Measurements from ENCODE around the gene GDI1.

The GDI1 gene

GRCh38 chrX:154404625-154405192, 32.2 kb upstream of the GDI1 start:
- TF ChIP-seq CTCF (conservative IDR thresholded peaks at IDR 0.05; ENCODE audit: low read depth, low read length), result no peak
- H3K4me3 ChIP-seq (ENCODE audit: low read length), result no peak overlapping the region
- no peak for DNase-seq (ENCODE audit: low read depth)

GRCh38 chrX:154408659-154409221, 28.2 kb upstream of the GDI1 start:
- TF ChIP-seq CTCF (conservative IDR thresholded peaks at IDR 0.05; ENCODE audit: low read depth, low read length), result no peak
- H3K4me3 ChIP-seq (ENCODE audit: low read length), result peak overlapping the region; percentile 30
- DNase-seq (ENCODE audit: low read depth), result no peak

- DNase-seq (ENCODE audit: low read depth), result peak; percentile 82
- no peak for TF ChIP-seq CTCF (conservative IDR thresholded peaks at IDR 0.05; ENCODE audit: low read depth, low read length)
- H3K4me3 ChIP-seq (ENCODE audit: low read length), result peak within 1 kb of the TSS; percentile 30
Measured at GRCh38 chrX:154409222-154409871, 27.6 kb upstream of the GDI1 start, which contains the start of gene DNASE1L1. DNASE1L1 (minus strand) TSS chrX:154409254; CDS start chrX:154405568, 3,686 bp downstream.

GRCh38 chrX:154411981-154412340, 25.0 kb upstream of the GDI1 start:
- no peak for DNase-seq (ENCODE audit: low read depth)
- H3K4me3 ChIP-seq (ENCODE audit: low read length), result peak overlapping the region; percentile 57
- TF ChIP-seq CTCF (conservative IDR thresholded peaks at IDR 0.05; ENCODE audit: low read depth, low read length), result no peak

GRCh38 chrX:154412468-154412867, 24.5 kb upstream of the GDI1 start:
- no peak for DNase-seq (ENCODE audit: low read depth)
- peak overlapping the region; percentile 57 for H3K4me3 ChIP-seq (ENCODE audit: low read length)
- TF ChIP-seq CTCF (conservative IDR thresholded peaks at IDR 0.05; ENCODE audit: low read depth, low read length), result no peak

- no peak for TF ChIP-seq CTCF (conservative IDR thresholded peaks at IDR 0.05; ENCODE audit: low read depth, low read length)
- H3K4me3 ChIP-seq (ENCODE audit: low read length), result no peak overlapping the region
- no peak for DNase-seq (ENCODE audit: low read depth)
Measured at GRCh38 chrX:154413142-154413541, 23.8 kb upstream of the GDI1 start.

GRCh38 chrX:154417157-154417556, 19.8 kb upstream of the GDI1 start:
- no peak for TF ChIP-seq CTCF (conservative IDR thresholded peaks at IDR 0.05; ENCODE audit: low read depth, low read length)
- no peak for DNase-seq (ENCODE audit: low read depth)
- no peak overlapping the region for H3K4me3 ChIP-seq (ENCODE audit: low read length)

Data from retinal pigment epithelial cell (primary cell).